Fibroblast of upper back skin (primary cell): ENCODE measurements around the gene AQP12A.

Source experiments
- DNase-seq: peaks from one replicate; pipeline ENCODE4 v3.0.0-alpha.2; 2013

Gene AQP12A

GRCh38 chr2:240725671-240726070 lies 34.0 kb downstream of the AQP12A start:
- DNase-seq = no peak

GRCh38 chr2:240726876-240727275 lies 35.2 kb downstream of the AQP12A start:
- DNase-seq = no peak

- no peak for DNase-seq
Measured at GRCh38 chr2:240727439-240727838, 35.8 kb downstream of the AQP12A start.

GRCh38 chr2:240727913-240728312 lies 36.2 kb downstream of the AQP12A start:
- DNase-seq = no peak

GRCh38 chr2:240728361-240728760 lies 36.7 kb downstream of the AQP12A start:
- no peak for DNase-seq

GRCh38 chr2:240728827-240729226 lies 37.2 kb downstream of the AQP12A start:
- no peak for DNase-seq

GRCh38 chr2:240730501-240731177 lies 39.0 kb downstream of the AQP12A start:
- DNase-seq = no peak

GRCh38 chr2:240731178-240731545 lies 39.5 kb downstream of the AQP12A start:
- no peak for DNase-seq

GRCh38 chr2:240732184-240732583 lies 40.5 kb downstream of the AQP12A start:
- DNase-seq = no peak

- no peak for DNase-seq
Measured at GRCh38 chr2:240732911-240733622, 41.4 kb downstream of the AQP12A start.

- no peak for DNase-seq
Measured at GRCh38 chr2:240733803-240734495, 42.3 kb downstream of the AQP12A start.

- no peak for DNase-seq
Measured at GRCh38 chr2:240734756-240735155, 43.1 kb downstream of the AQP12A start.

- DNase-seq = no peak
Measured at GRCh38 chr2:240735476-240735875, 43.8 kb downstream of the AQP12A start.

GRCh38 chr2:240736281-240737250 lies 44.9 kb downstream of the AQP12A start:
- no peak for DNase-seq

GRCh38 chr2:240737512-240737911 lies 45.8 kb downstream of the AQP12A start:
- DNase-seq = no peak

GRCh38 chr2:240737958-240738357 lies 46.3 kb downstream of the AQP12A start:
- no peak for DNase-seq

- no peak for DNase-seq
Measured at GRCh38 chr2:240739797-240740196, 48.1 kb downstream of the AQP12A start.

- DNase-seq = no peak
Measured at GRCh38 chr2:240741091-240741490, 49.4 kb downstream of the AQP12A start.

- no peak for DNase-seq
Measured at GRCh38 chr2:240742602-240743095, 51.0 kb downstream of the AQP12A start.

GRCh38 chr2:240745456-240745855 lies 53.8 kb downstream of the AQP12A start:
- DNase-seq = no peak

GRCh38 chr2:240745962-240746361 lies 54.3 kb downstream of the AQP12A start:
- DNase-seq = no peak

GRCh38 chr2:240746671-240747070 lies 55.0 kb downstream of the AQP12A start:
- no peak for DNase-seq

GRCh38 chr2:240747256-240747655 lies 55.6 kb downstream of the AQP12A start:
- no peak for DNase-seq
